ENCODE data around the gene CSNK1A1L. TPM values are rescaled to one million over a fixed set of nuclear protein-coding genes. Genes with fewer than 3 reads are reported as not detected.

The CSNK1A1L gene
- total RNA-seq: not detected in 2 replicates
- long read RNA-seq: 0 reads

DNA sequence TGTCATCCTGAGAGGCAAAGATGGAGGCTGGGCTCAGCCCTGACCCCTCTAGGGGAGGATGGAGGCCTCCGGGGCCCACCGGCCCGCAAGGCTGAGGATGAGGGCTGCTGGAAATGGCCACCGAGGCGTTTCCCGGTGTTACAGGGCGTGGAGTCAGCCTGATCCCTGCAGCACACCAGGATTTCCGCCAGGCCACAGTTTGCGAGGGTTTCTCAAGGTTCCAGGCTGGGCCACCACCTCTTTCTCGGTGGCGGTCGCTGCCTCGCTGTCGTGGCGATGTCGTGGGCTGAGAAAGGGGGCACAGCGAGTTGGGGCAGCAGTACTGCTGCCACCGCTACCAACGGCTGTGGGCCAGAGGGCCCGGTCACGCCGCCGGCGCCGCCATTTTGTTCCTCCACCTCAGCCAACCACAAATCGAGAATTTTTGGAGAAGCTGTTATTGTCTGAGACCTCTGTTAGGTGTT lies at the start of gene CSNK1A1L:
CSNK1A1L (minus strand) TSS at position 414 of the 464 bp plus-strand sequence; CDS start at position 6, 408 bp downstream.
- Mint-ChIP-seq H3K36me3 (ENCODE audit: insufficient read depth) (no peaks in the 10 kb centered on the region), H3K4me3 (ENCODE audit: low read depth) (no peak within 1 kb of the TSS), H3K4me1 (ENCODE audit: low read depth) (no peaks in the 10 kb centered on the region), H3K27me3 (no peaks in the 10 kb centered on the region), H3K27ac (no peak within 1 kb of the TSS), H3K9me3 (ENCODE audit: low read depth) (no peaks in the 10 kb centered on the region)
- DNase-seq (ENCODE audit: low spot score, unreplicated experiment): no peak
- TF ChIP-seq, protein P1, sequence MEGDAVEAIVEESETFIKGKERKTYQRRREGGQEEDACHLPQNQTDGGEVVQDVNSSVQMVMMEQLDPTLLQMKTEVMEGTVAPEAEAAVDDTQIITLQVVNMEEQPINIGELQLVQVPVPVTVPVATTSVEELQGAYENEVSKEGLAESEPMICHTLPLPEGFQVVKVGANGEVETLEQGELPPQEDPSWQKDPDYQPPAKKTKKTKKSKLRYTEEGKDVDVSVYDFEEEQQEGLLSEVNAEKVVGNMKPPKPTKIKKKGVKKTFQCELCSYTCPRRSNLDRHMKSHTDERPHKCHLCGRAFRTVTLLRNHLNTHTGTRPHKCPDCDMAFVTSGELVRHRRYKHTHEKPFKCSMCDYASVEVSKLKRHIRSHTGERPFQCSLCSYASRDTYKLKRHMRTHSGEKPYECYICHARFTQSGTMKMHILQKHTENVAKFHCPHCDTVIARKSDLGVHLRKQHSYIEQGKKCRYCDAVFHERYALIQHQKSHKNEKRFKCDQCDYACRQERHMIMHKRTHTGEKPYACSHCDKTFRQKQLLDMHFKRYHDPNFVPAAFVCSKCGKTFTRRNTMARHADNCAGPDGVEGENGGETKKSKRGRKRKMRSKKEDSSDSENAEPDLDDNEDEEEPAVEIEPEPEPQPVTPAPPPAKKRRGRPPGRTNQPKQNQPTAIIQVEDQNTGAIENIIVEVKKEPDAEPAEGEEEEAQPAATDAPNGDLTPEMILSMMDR (IDR thresholded peaks at IDR 0.05; ENCODE audit: unreplicated experiment): no peak

- H3K9me3 Mint-ChIP-seq (ENCODE audit: low read depth): no peaks in the 10 kb centered on the region
- H3K4me1 Mint-ChIP-seq (ENCODE audit: low read depth): no peaks in the 10 kb centered on the region
- no peak overlapping the region for H3K4me3 Mint-ChIP-seq (ENCODE audit: low read depth)
- H3K27ac Mint-ChIP-seq: no peak overlapping the region
- no peaks in the 10 kb centered on the region for H3K27me3 Mint-ChIP-seq
- DNase-seq (ENCODE audit: low spot score, unreplicated experiment): no peak
- TF ChIP-seq, protein P1 (IDR thresholded peaks at IDR 0.05; ENCODE audit: unreplicated experiment): no peak
- no peaks in the 10 kb centered on the region for H3K36me3 Mint-ChIP-seq (ENCODE audit: insufficient read depth)
Measured at GRCh38 chr13:37149380-37149779, 43.9 kb upstream of the CSNK1A1L start.

DNA sequence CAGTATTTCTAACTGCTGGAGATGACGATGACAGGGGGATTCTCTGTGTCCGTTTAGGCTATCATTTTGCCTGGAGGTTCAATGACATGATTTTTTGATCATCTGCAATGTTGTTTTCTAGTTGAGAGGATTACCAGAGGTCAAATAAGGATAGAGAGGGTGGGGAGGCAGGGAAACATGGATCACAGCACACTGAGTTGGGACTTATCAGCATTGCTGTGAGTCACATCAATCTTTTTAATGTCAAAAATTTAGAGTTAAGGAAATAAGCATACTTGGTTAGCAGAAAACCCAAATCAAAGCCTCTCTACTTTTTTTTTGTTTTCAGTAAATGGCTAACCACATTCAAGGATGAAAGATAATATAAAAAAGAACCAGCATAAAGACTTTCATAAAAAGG lies 43.0 kb upstream of the CSNK1A1L start:
- Mint-ChIP-seq H3K9me3 (ENCODE audit: low read depth) (no peaks in the 10 kb centered on the region), H3K4me1 (ENCODE audit: low read depth) (no peaks in the 10 kb centered on the region), H3K27me3 (no peaks in the 10 kb centered on the region), H3K4me3 (ENCODE audit: low read depth) (no peak overlapping the region), H3K27ac (no peak overlapping the region), H3K36me3 (ENCODE audit: insufficient read depth) (no peaks in the 10 kb centered on the region)
- no peak for DNase-seq (ENCODE audit: low spot score, unreplicated experiment)
- TF ChIP-seq, protein P1 (IDR thresholded peaks at IDR 0.05; ENCODE audit: unreplicated experiment): no peak

GRCh38 chr13:37144661-37145060 lies 39.2 kb upstream of the CSNK1A1L start:
- no peak for DNase-seq (ENCODE audit: low spot score, unreplicated experiment)
- no peak overlapping the region for H3K4me3 Mint-ChIP-seq (ENCODE audit: low read depth)
- H3K9me3 Mint-ChIP-seq (ENCODE audit: low read depth): no peaks in the 10 kb centered on the region
- no peaks in the 10 kb centered on the region for H3K27me3 Mint-ChIP-seq
- no peaks in the 10 kb centered on the region for H3K36me3 Mint-ChIP-seq (ENCODE audit: insufficient read depth)
- TF ChIP-seq, protein P1 (IDR thresholded peaks at IDR 0.05; ENCODE audit: unreplicated experiment): no peak
- H3K27ac Mint-ChIP-seq: no peak overlapping the region
- H3K4me1 Mint-ChIP-seq (ENCODE audit: low read depth): no peaks in the 10 kb centered on the region

DNA sequence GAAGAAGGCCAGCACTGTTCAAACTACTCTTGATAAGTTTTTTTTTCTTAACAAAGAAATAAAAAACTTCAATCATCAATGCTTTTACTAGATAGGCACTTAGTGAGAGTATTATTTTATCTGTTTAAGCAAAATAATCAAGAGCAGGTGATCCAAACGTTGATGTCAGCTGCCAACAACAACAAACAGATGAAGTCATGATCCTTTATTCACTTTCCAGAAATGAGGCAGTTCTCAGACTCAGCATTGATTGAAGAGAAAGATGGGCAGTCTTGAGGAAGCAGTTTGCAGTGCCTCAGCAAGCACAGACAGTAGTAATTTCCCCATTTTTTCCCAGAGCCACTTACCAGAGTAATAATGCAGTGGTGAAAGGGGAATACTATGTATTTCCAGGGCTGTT lies 38.4 kb upstream of the CSNK1A1L start:
- TF ChIP-seq, protein P1 (IDR thresholded peaks at IDR 0.05; ENCODE audit: unreplicated experiment): no peak
- H3K9me3 Mint-ChIP-seq (ENCODE audit: low read depth): no peaks in the 10 kb centered on the region
- no peak overlapping the region for H3K4me3 Mint-ChIP-seq (ENCODE audit: low read depth)
- H3K4me1 Mint-ChIP-seq (ENCODE audit: low read depth): no peaks in the 10 kb centered on the region
- no peak for DNase-seq (ENCODE audit: low spot score, unreplicated experiment)
- H3K36me3 Mint-ChIP-seq (ENCODE audit: insufficient read depth): no peaks in the 10 kb centered on the region
- H3K27ac Mint-ChIP-seq: no peak overlapping the region
- no peaks in the 10 kb centered on the region for H3K27me3 Mint-ChIP-seq
